Measurements from ENCODE around the gene ELOVL2. TPM values are rescaled to one million over a fixed set of nuclear protein-coding genes. Genes with fewer than 3 reads are reported as not detected.

Gene ELOVL2
- 5.6 to 7.2 TPM (median 6.7 TPM) in 5 replicates for total RNA-seq (2022; extraction: Qiagen RNA extraction)

GRCh38 chr6:11043961-11044711, at the start of gene ELOVL2:
Gene ELOVL2 (minus strand): TSS chr6:11044305. CDS start chr6:11044230, 75 bp downstream.

Other genes with a start within 250 kb of the ELOVL2 start
- 0.08 to 0.24 TPM (median 0.13 TPM) in 5 replicates for gene MAK, start 205.8 kb downstream of the ELOVL2 start, total RNA-seq (2022; extraction: Qiagen RNA extraction)
- gene GCM2, start 162.3 kb downstream of the ELOVL2 start, total RNA-seq (2022; extraction: Qiagen RNA extraction): not detected in 5 replicates
- gene SYCP2L, start 157.3 kb downstream of the ELOVL2 start, total RNA-seq (2022; extraction: Qiagen RNA extraction): 1.7 to 2.9 TPM (median 2.5 TPM) in 5 replicates
- gene SMIM13, start 49.5 kb upstream of the ELOVL2 start, total RNA-seq (2022; extraction: Qiagen RNA extraction): 14.5 to 18.3 TPM (median 16.3 TPM) in 5 replicates
- gene ERVFRD-1, start 67.4 kb upstream of the ELOVL2 start, total RNA-seq (2022; extraction: Qiagen RNA extraction): not detected in 5 replicates
- 39.2 to 54.1 TPM (median 48.6 TPM) in 5 replicates for gene NEDD9, start 188.4 kb upstream of the ELOVL2 start, total RNA-seq (2022; extraction: Qiagen RNA extraction)

Measured in A549 treated with Mapracorat at 1 μM for 4 hours (cell line).